ENCODE results near the gene ANKRD66.
"Not testable (repeated sequence)": the region's sequence is repeated elsewhere in the genome, so short reads cannot be mapped to it uniquely, and the experiment has no call there.

Gene ANKRD66

GRCh38 chr6:46760925-46761324 is 14.2 kb downstream of the ANKRD66 start:
- no peak for TF ChIP-seq CTCF (IDR thresholded peaks at IDR 0.05; ENCODE audit: control extremely low read depth, extremely low read depth, low read depth, missing control alignments)
- ChIA-PET CTCF (no interaction called here), POLR2A (no interaction called here)
- DNase-seq (ENCODE audit: extremely low spot score) = no peak

- no peak for DNase-seq (ENCODE audit: extremely low spot score)
- ChIA-PET POLR2A (no interaction called here), CTCF (interaction anchor here (1.0 kb wide), 2 partner anchors 8 to 23 kb away, joined by 3 read pairs; no protein-coding TSS in a partner anchor)
- TF ChIP-seq CTCF (IDR thresholded peaks at IDR 0.05; ENCODE audit: control extremely low read depth, extremely low read depth, low read depth, missing control alignments) = no peak
These were observed 16.7 kb downstream of the ANKRD66 start for GRCh38 chr6:46763466-46763865.

GRCh38 chr6:46764280-46764679 is 17.5 kb downstream of the ANKRD66 start:
- DNase-seq (ENCODE audit: extremely low spot score); CTCF ChIA-PET; POLR2A ChIA-PET: not testable (repeated sequence)

- TF ChIP-seq CTCF (IDR thresholded peaks at IDR 0.05; ENCODE audit: control extremely low read depth, extremely low read depth, low read depth, missing control alignments) = no peak
- ChIA-PET POLR2A (no interaction called here), CTCF (no interaction called here)
- DNase-seq (ENCODE audit: extremely low spot score) = no peak
These were observed 18.2 kb downstream of the ANKRD66 start for GRCh38 chr6:46764961-46765360.

- ChIA-PET CTCF (interaction anchor here (0.9 to 1.4 kb wide), 3 partner anchors 9 to 365 kb away, joined by 3 to 4 read pairs (median 3); no protein-coding TSS in a partner anchor), POLR2A (no interaction called here)
- no peak for DNase-seq (ENCODE audit: extremely low spot score)
- no peak for TF ChIP-seq CTCF (IDR thresholded peaks at IDR 0.05; ENCODE audit: control extremely low read depth, extremely low read depth, low read depth, missing control alignments)
These were observed 25.3 kb downstream of the ANKRD66 start for GRCh38 chr6:46772016-46772415.

GRCh38 chr6:46772762-46773161 is 26.0 kb downstream of the ANKRD66 start:
- peak; percentile 13 for DNase-seq (ENCODE audit: extremely low spot score)
- ChIA-PET CTCF (interaction anchor here (1.1 to 1.4 kb wide), 2 partner anchors 9 to 366 kb away, joined by 3 to 4 read pairs; no protein-coding TSS in a partner anchor), POLR2A (no interaction called here)
- no peak for TF ChIP-seq CTCF (IDR thresholded peaks at IDR 0.05; ENCODE audit: control extremely low read depth, extremely low read depth, low read depth, missing control alignments)

GRCh38 chr6:46773201-46773855 is 26.6 kb downstream of the ANKRD66 start:
- DNase-seq (ENCODE audit: extremely low spot score) = no peak
- TF ChIP-seq CTCF (IDR thresholded peaks at IDR 0.05; ENCODE audit: control extremely low read depth, extremely low read depth, low read depth, missing control alignments) = no peak
- POLR2A ChIA-PET = no interaction called here
- CTCF ChIA-PET = interaction anchor here (1.1 kb wide), 1 partner anchor 366 kb away, joined by 4 read pairs; no protein-coding TSS in a partner anchor

GRCh38 chr6:46774736-46775135 is 28.0 kb downstream of the ANKRD66 start:
- CTCF ChIA-PET; DNase-seq (ENCODE audit: extremely low spot score); POLR2A ChIA-PET: not testable (repeated sequence)
